H9 (cell line): Measurements from ENCODE around the gene GOT2. TPM values are rescaled to one million over a fixed set of nuclear protein-coding genes. Genes with fewer than 3 reads are reported as not detected.

Experiments used
- DNase-seq: peaks from one replicate; pipeline ENCODE4 v3.0.0-alpha.2; 2017
- H2AFZ ChIP-seq: one replicate; pipeline ENCODE4 v1.6.1; 2013; ENCODE audit warnings: mild to moderate bottlenecking, low read length, control low read depth, moderate library complexity
- H2AK5ac ChIP-seq: 2 replicates; pipeline ENCODE4 v1.6.1; 2013; ENCODE audit warnings: low read length, control low read depth, mixed read lengths; ENCODE audit not compliant: insufficient read length
- H2BK120ac ChIP-seq: one replicate; pipeline ENCODE4 v1.6.1; 2013; ENCODE audit warnings: low read depth, mild to moderate bottlenecking, low read length, control low read depth, inconsistent platforms; ENCODE audit not compliant: poor library complexity, severe bottlenecking
- H2BK12ac ChIP-seq: 2 replicates; pipeline ENCODE4 v1.6.1; 2013; ENCODE audit warnings: low read length, control low read depth, mixed read lengths, low read depth; ENCODE audit not compliant: insufficient read length
- H2BK15ac ChIP-seq: 2 replicates; pipeline ENCODE4 v1.6.1; 2013; ENCODE audit warnings: low read depth, low read length, control low read depth
- H2BK20ac ChIP-seq: one replicate; pipeline ENCODE4 v1.6.1; 2013; ENCODE audit warnings: low read depth, mild to moderate bottlenecking, low read length, control low read depth, inconsistent platforms; ENCODE audit not compliant: poor library complexity, severe bottlenecking
- H2BK5ac ChIP-seq: 2 replicates; pipeline ENCODE4 v1.6.1; 2013; ENCODE audit warnings: low read length, control low read depth, mixed read lengths; ENCODE audit not compliant: insufficient read length
- H3K14ac ChIP-seq: 2 replicates; pipeline ENCODE4 v1.6.1; 2013; ENCODE audit warnings: low read length, control low read depth; ENCODE audit not compliant: insufficient read depth
- H3K18ac ChIP-seq: 2 replicates; pipeline ENCODE4 v1.6.1; 2013; ENCODE audit warnings: low read depth, mild to moderate bottlenecking, mixed read lengths, low read length, control low read depth; ENCODE audit not compliant: insufficient read length
- H3K23ac ChIP-seq: 2 replicates; pipeline ENCODE4 v1.6.1; 2013; ENCODE audit warnings: low read length, control low read depth, mixed read lengths, low read depth; ENCODE audit not compliant: insufficient read length
- H3K23me2 ChIP-seq: 2 replicates; pipeline ENCODE4 v1.6.1; 2013; ENCODE audit warnings: low read depth, mild to moderate bottlenecking, mixed read lengths, low read length, control low read depth; ENCODE audit not compliant: insufficient read length, poor library complexity, severe bottlenecking
- H3K27ac ChIP-seq: 2 replicates; pipeline ENCODE4 v1.5.1; 2013; ENCODE audit warnings: low read length, control low read depth, mixed read lengths, low read depth; ENCODE audit not compliant: insufficient read length
- H3K27me3 ChIP-seq: 2 replicates; pipeline ENCODE4 v1.6.1; 2013; ENCODE audit warnings: low read length, control low read depth, inconsistent platforms; ENCODE audit not compliant: insufficient read depth
- H3K4ac ChIP-seq: 2 replicates; pipeline ENCODE4 v1.6.1; 2013; ENCODE audit warnings: low read depth, mild to moderate bottlenecking, control low read depth, inconsistent platforms, low read length, moderate library complexity
- H3K4me1 ChIP-seq: 2 replicates; pipeline ENCODE4 v1.6.1; 2013; ENCODE audit warnings: low read length, control low read depth, inconsistent platforms; ENCODE audit not compliant: insufficient read depth
- H3K4me2 ChIP-seq: 2 replicates; pipeline ENCODE4 v1.6.1; 2013; ENCODE audit warnings: low read length, control low read depth, mixed read lengths; ENCODE audit not compliant: insufficient read length, insufficient read depth
- H3K56ac ChIP-seq: 2 replicates; pipeline ENCODE4 v1.6.1; 2013; ENCODE audit warnings: low read depth, mild to moderate bottlenecking, mixed read lengths, low read length, control low read depth; ENCODE audit not compliant: insufficient read length
- H3K79me1 ChIP-seq: 2 replicates; pipeline ENCODE4 v1.6.1; 2013; ENCODE audit warnings: low read depth, mild to moderate bottlenecking, moderate library complexity, low read length, control low read depth, inconsistent platforms; ENCODE audit not compliant: insufficient read depth, poor library complexity, severe bottlenecking
- H3K79me2 ChIP-seq: 2 replicates; pipeline ENCODE4 v1.6.1; 2013; ENCODE audit warnings: low read length, control low read depth, inconsistent platforms; ENCODE audit not compliant: insufficient read depth
- H3K9ac ChIP-seq: 2 replicates; pipeline ENCODE4 v1.6.1; 2013; ENCODE audit warnings: low read length, control low read depth, mixed read lengths; ENCODE audit not compliant: insufficient read length; ENCODE audit errors: extremely low read depth
- H3K9me3 ChIP-seq: one replicate; pipeline ENCODE4 v1.6.1; 2013; ENCODE audit warnings: low read depth, low read length, inconsistent platforms; ENCODE audit not compliant: control insufficient read depth
- H3T11ph ChIP-seq: one replicate; pipeline ENCODE4 v1.6.1; 2013; ENCODE audit warnings: mild to moderate bottlenecking, low read length, control low read depth, inconsistent platforms
- H4K20me1 ChIP-seq: one replicate; pipeline ENCODE4 v1.6.1; 2013; ENCODE audit not compliant: control insufficient read depth, insufficient read length, insufficient read depth
- H4K5ac ChIP-seq: 2 replicates; pipeline ENCODE4 v1.6.1; 2013; ENCODE audit warnings: low read depth, mild to moderate bottlenecking, mixed read lengths, low read length, control low read depth; ENCODE audit not compliant: insufficient read length
- H4K8ac ChIP-seq: replicated peaks from 2 replicates; pipeline ENCODE4 v1.6.1; 2013; ENCODE audit warnings: low read length, control low read depth, mixed read lengths, low read depth; ENCODE audit not compliant: insufficient read length
- H4K91ac ChIP-seq: 2 replicates; pipeline ENCODE4 v1.6.1; 2013; ENCODE audit warnings: low read depth, mild to moderate bottlenecking, moderate library complexity, mixed read lengths, low read length, control low read depth; ENCODE audit not compliant: insufficient read length
- H3K27ac Mint-ChIP-seq, 3 experiments: 2 replicates in 2 of 3; 3 replicates in 1 of 3; pipeline ENCODE4 v1.8.0; 2020 to 2021; ENCODE audit warnings: mixed read lengths in 3 of 3, mild to moderate bottlenecking in 1 of 3, moderate library complexity in 1 of 3
- H3K27me3 Mint-ChIP-seq: 2 replicates; pipeline ENCODE4 v1.8.0; 2021; ENCODE audit warnings: low read depth, mild to moderate bottlenecking, moderate library complexity, mixed read lengths
- H3K36me3 Mint-ChIP-seq, 3 experiments: 2 replicates in 2 of 3; 3 replicates in 1 of 3; pipeline ENCODE4 v1.8.0; 2020 to 2021; ENCODE audit warnings: low read depth in 3 of 3, mixed read lengths in 3 of 3; ENCODE audit not compliant: insufficient read depth in 1 of 3
- H3K4me1 Mint-ChIP-seq, 2 experiments: 2 replicates each; pipeline ENCODE4 v1.8.0; 2020; ENCODE audit warnings: mixed read lengths in 2 of 2
- H3K4me3 Mint-ChIP-seq, 2 experiments: 2 replicates in 1 of 2; 3 replicates in 1 of 2; pipeline ENCODE4 v1.8.0; 2020 to 2021; ENCODE audit warnings: mild to moderate bottlenecking in 2 of 2, mixed read lengths in 2 of 2, moderate library complexity in 1 of 2
- H3K9me3 Mint-ChIP-seq, 2 experiments: 2 replicates in 1 of 2; 3 replicates in 1 of 2; pipeline ENCODE4 v1.8.0; 2020; ENCODE audit warnings: mild to moderate bottlenecking in 2 of 2, mixed read lengths in 2 of 2, moderate library complexity in 1 of 2
- CTCF ChIP-seq: fragments of 200-600 bp; sonication (generic); conservative IDR thresholded peaks from 3 replicates; pipeline ENCODE4 v1.8.0; 2021; ENCODE audit warnings: antibody characterized with exemption, mild to moderate bottlenecking
- WGBS: extraction: QIAGEN DNeasy Blood & Tissue Kit; methylation state at CpG from one replicate; pipeline ENCODE4 v1.1.7; 2013; ENCODE audit warnings: missing lambda C conversion rate, low lambda C conversion rate, mixed read lengths; ENCODE audit not compliant: insufficient read length; ENCODE audit errors: extremely low coverage; 5-methylcytosine and 5-hydroxymethylcytosine counted together
- total RNA-seq: library from RNA; stranded (reverse); gene quantifications from 2 replicates; pipeline ENCODE4 v1.2.1, GENCODE V29; 2021

The GOT2 gene
- total RNA-seq, 1 experiment from 2014 or later: 148 TPM

- WGBS: no CpG with 5 or more reads among the region's 13 CpGs
- H3K36me3 Mint-ChIP-seq: peaks cover 48 to 86% (median 69%) of the 10 kb centered on the region in 3 experiments
- no peaks in the 10 kb centered on the region for H3K9me3 Mint-ChIP-seq
- Histone ChIP-seq H3K4me1 (no peaks in the 10 kb centered on the region), H2BK12ac (no peak overlapping the region), H3K23ac (no peak overlapping the region), H4K8ac (no peak overlapping the region), H3K9me3 (no peaks in the 10 kb centered on the region), H2BK20ac (no peak overlapping the region), H3K18ac (no peak overlapping the region), H3K23me2 (no peaks in the 10 kb centered on the region), H2AFZ (no peak overlapping the region), H3K4me2 (no peak overlapping the region), H3K79me1 (no peaks in the 10 kb centered on the region), H4K91ac (no peak overlapping the region), H2BK5ac (no peak overlapping the region), H3K9ac (no peak overlapping the region), H3K79me2 (no peaks in the 10 kb centered on the region), H4K5ac (no peak overlapping the region), H3K4ac (no peak overlapping the region), H2BK120ac (no peak overlapping the region), H3T11ph (no peak overlapping the region), H3K56ac (no peak overlapping the region), H3K27ac (no peak overlapping the region), H2AK5ac (no peak overlapping the region), H3K27me3 (no peaks in the 10 kb centered on the region), H3K14ac (no peak overlapping the region), H2BK15ac (no peak overlapping the region), H4K20me1 (no peaks in the 10 kb centered on the region)
- DNase-seq: no peak
- no peak overlapping the region for H3K27ac Mint-ChIP-seq
- TF ChIP-seq CTCF: no peak
- H3K4me3 Mint-ChIP-seq: no peak overlapping the region
- H3K4me1 Mint-ChIP-seq: no peaks in the 10 kb centered on the region
- no peaks in the 10 kb centered on the region for H3K27me3 Mint-ChIP-seq
Observed at GRCh38 chr16:58717994-58718393, 16.1 kb downstream of the GOT2 start.
